Subcutaneous adipose tissue (tissue), 4 donors: Measurements from ENCODE around the gene ADCYAP1. TPM values are rescaled to one million over a fixed set of nuclear protein-coding genes. Genes with fewer than 3 reads are reported as not detected.

Source experiments
- CTCF ChIP-seq: fragments of 450-650 bp; IDR thresholded peaks from one replicate; pipeline ENCODE4 v1.5.1; 2016; ENCODE audit warnings: low read depth, mild to moderate bottlenecking, control low read depth, antibody characterized with exemption, moderate library complexity
- total RNA-seq, 4 donors: library from RNA; depleted of rRNA; stranded (reverse); fragments of >200 nt; gene quantifications; one replicate each; pipeline ENCODE4 v1.1.0, GENCODE V29; 2016

ADCYAP1 gene
- total RNA-seq, 4 donors from 2014 or later: 0.68 to 2.4 (median 1.1) TPM; not detected in 1

- TF ChIP-seq CTCF: no peak
Observed at GRCh38 chr18:905948-906415, 1.3 kb downstream of the ADCYAP1 start.

GRCh38 chr18:906416-907114, 1.9 kb downstream of the ADCYAP1 start:
- no peak for TF ChIP-seq CTCF

- no peak for TF ChIP-seq CTCF
Observed at GRCh38 chr18:907115-907884, 2.6 kb downstream of the ADCYAP1 start.

GRCh38 chr18:907885-908757, 3.5 kb downstream of the ADCYAP1 start:
- no peak for TF ChIP-seq CTCF

- no peak for TF ChIP-seq CTCF
Observed at GRCh38 chr18:908758-909724, 4.4 kb downstream of the ADCYAP1 start.

GRCh38 chr18:910247-910646, 5.6 kb downstream of the ADCYAP1 start:
- TF ChIP-seq CTCF: no peak
